Endothelial cell of umbilical vein (primary cell): ENCODE data around the gene NUDT22. TPM values are rescaled to one million over a fixed set of nuclear protein-coding genes. Genes with fewer than 3 reads are reported as not detected.

Experiments used
- BruUV-seq: library from RNA; stranded (reverse); fragments of 400-500 nt; replicated peaks from 2 replicates; lab custom pipeline; 2021; lab: Mats Ljungman, UMichigan
- CTCF ChIA-PET: fragments of 300-600, 350-600 bp; sonication (Branson Sonifier 250); formaldehyde crosslinking; loops from one replicate; lab custom pipeline; 2021; ENCODE audit warnings: antibody characterized with exemption, inconsistent platforms; lab: Charles Lee
- POLR2A ChIA-PET: fragments of 300-600, 350-600 bp; sonication (Branson Sonifier 250); formaldehyde crosslinking; loops from one replicate; lab custom pipeline; 2021; ENCODE audit warnings: antibody characterized with exemption, inconsistent platforms; lab: Charles Lee
- DNase-seq: peaks from one replicate; pipeline ENCODE4 v3.0.0-alpha.2; 2011; ENCODE audit warnings: low read depth, low spot score
- FAIRE-seq: peaks from 2 replicates; lab custom pipeline; 2011; peaks lifted over from hg19 to GRCh38; lab: Jason Lieb, UNC
- H2AFZ ChIP-seq: 2 replicates; pipeline ENCODE4 v1.6.0; 2012; ENCODE audit warnings: low read depth, low read length, control low read depth, inconsistent platforms
- H3K27ac ChIP-seq: 2 replicates; pipeline ENCODE4 v1.5.1; 2011; ENCODE audit warnings: low read depth, mild to moderate bottlenecking, control low read depth, low read length, moderate library complexity; ENCODE audit not compliant: insufficient read depth
- H3K27me3 ChIP-seq, 2 experiments: 2 replicates each; pipeline versions ENCODE4 v1.6.0 to v1.6.1; 2011; ENCODE audit warnings: low read length in 2 of 2, mixed read lengths in 1 of 2; ENCODE audit not compliant: control insufficient read depth in 2 of 2, insufficient read depth in 2 of 2
- H3K36me3 ChIP-seq, 2 experiments: 2 replicates in 1 of 2; 3 replicates in 1 of 2; pipeline ENCODE4 v1.5.1; 2011; ENCODE audit warnings: low read length in 2 of 2, mild to moderate bottlenecking in 1 of 2, moderate library complexity in 1 of 2; ENCODE audit not compliant: control insufficient read depth in 2 of 2, insufficient read depth in 2 of 2; ENCODE audit errors: extremely low read depth in 1 of 2
- H3K4me1 ChIP-seq: 3 replicates; pipeline ENCODE4 v1.5.1; 2011; ENCODE audit warnings: mild to moderate bottlenecking, low read length; ENCODE audit not compliant: control insufficient read depth, insufficient read depth; ENCODE audit errors: extremely low read depth
- H3K4me2 ChIP-seq: 2 replicates; pipeline ENCODE4 v1.6.1; 2011; ENCODE audit warnings: low read length, control low read depth, mixed read lengths; ENCODE audit not compliant: insufficient read depth
- H3K4me3 ChIP-seq, 3 experiments: fragments of 200-600 bp in 1 of 3; sonication (generic), shearing (Covaris generic) in 1 of 3; replicated peaks in 1 of 3; 2 replicates each; pipeline ENCODE4 v1.5.1; 2011 to 2016; ENCODE audit warnings: control low read depth in 3 of 3, low read length in 3 of 3, mild to moderate bottlenecking in 2 of 3, inconsistent platforms in 1 of 3, low read depth in 1 of 3, moderate library complexity in 1 of 3; ENCODE audit not compliant: insufficient read depth in 1 of 3
- H3K79me2 ChIP-seq: 2 replicates; pipeline ENCODE4 v1.6.0; 2012; ENCODE audit warnings: low read length, inconsistent platforms; ENCODE audit not compliant: control insufficient read depth, insufficient read depth
- H3K9ac ChIP-seq: replicated peaks from 2 replicates; pipeline ENCODE3; 2011; ENCODE audit warnings: low read length, control low read depth; ENCODE audit not compliant: insufficient read depth; ENCODE audit errors: extremely low read depth
- H3K9me1 ChIP-seq: replicated peaks from 3 replicates; pipeline ENCODE4 v1.6.0; 2011; ENCODE audit warnings: mild to moderate bottlenecking, low read length; ENCODE audit not compliant: control insufficient read depth, insufficient read depth; ENCODE audit errors: extremely low read depth
- H3K9me3 ChIP-seq: replicated peaks from 2 replicates; pipeline ENCODE4 v1.5.1; 2012; ENCODE audit warnings: low read length, inconsistent platforms; ENCODE audit not compliant: control insufficient read depth, insufficient read depth
- H4K20me1 ChIP-seq: replicated peaks from 2 replicates; pipeline ENCODE3; 2011; ENCODE audit warnings: mild to moderate bottlenecking, low read length; ENCODE audit not compliant: control insufficient read depth, insufficient read depth; ENCODE audit errors: extremely low read depth
- CTCF ChIP-seq, 2 donors: IDR thresholded peaks; 1 replicate in 1 of 2; 2 replicates in 1 of 2; pipeline ENCODE4 v1.5.1; 2011; ENCODE audit warnings: low read length in 2 of 2, mild to moderate bottlenecking in 2 of 2, moderate library complexity in 2 of 2, control low read depth in 1 of 2, inconsistent platforms in 1 of 2, low read depth in 1 of 2; ENCODE audit not compliant: insufficient read depth in 1 of 2; ENCODE audit errors: extremely low read depth in 1 of 2
- EZH2 ChIP-seq: IDR thresholded peaks from 2 replicates; pipeline ENCODE4 v1.6.1; 2012; ENCODE audit warnings: borderline replicate concordance, low read depth, mild to moderate bottlenecking, moderate library complexity, low read length, inconsistent platforms; ENCODE audit not compliant: severe bottlenecking
- FOS ChIP-seq: IDR thresholded peaks from 2 replicates; pipeline ENCODE4 v1.6.1; 2011; ENCODE audit warnings: mild to moderate bottlenecking, low read length, moderate library complexity, borderline replicate concordance; ENCODE audit not compliant: insufficient read depth
- GATA2 ChIP-seq: IDR thresholded peaks from 2 replicates; pipeline ENCODE4 v1.7.0; 2011; ENCODE audit warnings: low read depth, mild to moderate bottlenecking, moderate library complexity, mixed read lengths, low read length; ENCODE audit not compliant: insufficient read length, insufficient read depth
- JUN ChIP-seq: IDR thresholded peaks from 2 replicates; pipeline ENCODE4 v1.6.1; 2011; ENCODE audit warnings: borderline replicate concordance, low read depth; ENCODE audit not compliant: insufficient read length, insufficient read depth
- MAX ChIP-seq: IDR thresholded peaks from 2 replicates; pipeline ENCODE4 v1.6.1; 2011; ENCODE audit not compliant: insufficient read depth, insufficient read length
- MYC ChIP-seq: IDR thresholded peaks from one replicate; pipeline ENCODE4 v1.6.1; 2011; ENCODE audit warnings: mild to moderate bottlenecking, low read depth, low read length
- POLR2A ChIP-seq: IDR thresholded peaks from 2 replicates; pipeline ENCODE4 v1.6.1; 2012; ENCODE audit warnings: low read depth, mild to moderate bottlenecking, control low read depth, low read length
- POLR2AphosphoS5 ChIP-seq: IDR thresholded peaks from 2 replicates; pipeline ENCODE4 v1.6.1; 2012; ENCODE audit warnings: low read depth, mild to moderate bottlenecking, control low read depth, low read length, moderate library complexity; ENCODE audit not compliant: insufficient read depth
- dilution Hi-C: fragments of 300-500 bp; cut with MboI; formaldehyde crosslinking; loops from one replicate; pipeline ENCODE4 v1.15.0; 2019; ENCODE audit warnings: low sequenced_read_pairs; ENCODE audit not compliant: extremely low pct_ligation_motif_present
- intact Hi-C: fragments of 100-400 bp; cut with micrococcal nuclease; formaldehyde crosslinking; loops from one replicate; pipeline ENCODE4 v1.10.0; 2022
- polyA plus RNA-seq, 4 experiments: library from polyadenylated mRNA; depleted of rRNA in 3 of 4; stranded (reverse) in 3 of 4; unstranded in 1 of 4; fragments of >200 nt; gene quantifications; 2 replicates each; pipeline versions ENCODE4 v1.2.1 to v1.2.3, GENCODE V29; 2011 to 2012; ENCODE audit warnings: missing spikeins in 1 of 4
- total RNA-seq: library from RNA; stranded (reverse); gene quantifications from 2 replicates; pipeline ENCODE4 v1.2.3, GENCODE V29; 2021

Gene NUDT22
- total and polyA plus RNA-seq, 2 donors (not counting 3 experiments of a cell fraction or from before 2014, with no cell fraction given): 37.8 to 54.8 TPM

GRCh38 chr11:64208086-64208795, 17.8 kb upstream of the NUDT22 start:
- Histone ChIP-seq H3K27ac (peak overlapping the region; percentile 91), H3K4me1 (peaks cover 34% of the 10 kb centered on the region), H3K9me3 (no peaks in the 10 kb centered on the region), H3K9ac (peak overlapping the region; percentile 71), H2AFZ (no peak overlapping the region), H4K20me1 (no peaks in the 10 kb centered on the region), H3K36me3 (peaks cover 4 to 17% of the 10 kb centered on the region in 2 experiments), H3K9me1 (no peaks in the 10 kb centered on the region), H3K4me3 (peak overlapping the region in 2 of 3 experiments; percentile 18 to 42), H3K4me2 (peak overlapping the region; percentile 75), H3K27me3 (no peaks in the 10 kb centered on the region), H3K79me2 (peaks cover 12% of the 10 kb centered on the region)
- FAIRE-seq (no peak), DNase-seq (no peak)
- ChIA-PET CTCF (interaction anchor here (1.2 to 11.5 kb wide), 7 partner anchors 8 to 145 kb away, joined by 3 to 413 read pairs (median 9); partner anchors contain the start of genes CATSPERZ, DNAJC4, ESRRA and PRDX5), POLR2A (interaction anchor here (0.5 to 1.6 kb wide), 4 partner anchors 10 to 59 kb away, joined by 3 to 12 read pairs (median 5); partner anchors contain the start of genes NUDT22, STIP1 and TRPT1)
- intact Hi-C loops: no loop called here
- no TSS peak for BruUV-seq
- dilution Hi-C loops: no loop called here
- TF ChIP-seq GATA2: no peak
- TF ChIP-seq EZH2: no peak

GRCh38 chr11:64208796-64209562, 17.1 kb upstream of the NUDT22 start:
- Histone ChIP-seq H3K4me3 (no peak overlapping the region), H3K36me3 (peaks cover under 1 to 9% of the 10 kb centered on the region in 2 experiments), H3K4me1 (peaks cover 34% of the 10 kb centered on the region), H2AFZ (no peak overlapping the region), H4K20me1 (no peaks in the 10 kb centered on the region), H3K9ac (no peak overlapping the region), H3K27ac (peak overlapping the region; percentile 91), H3K4me2 (no peak overlapping the region), H3K9me1 (no peaks in the 10 kb centered on the region), H3K9me3 (no peaks in the 10 kb centered on the region), H3K27me3 (no peaks in the 10 kb centered on the region), H3K79me2 (peaks cover 12% of the 10 kb centered on the region)
- FAIRE-seq (no peak), DNase-seq (no peak)
- TF ChIP-seq GATA2: no peak
- TF ChIP-seq EZH2: no peak
- no peak for TF ChIP-seq MAX
- TF ChIP-seq CTCF (IDR thresholded peaks at IDR 0.05; ENCODE audit: extremely low read depth in 1 of 2, insufficient read depth in 1 of 2, low read depth in 1 of 2, low read length in 2 of 2): no peak
- no peak for TF ChIP-seq FOS
- no peak for TF ChIP-seq POLR2A
- TF ChIP-seq JUN: no peak
- no peak for TF ChIP-seq MYC
- TF ChIP-seq POLR2AphosphoS5: no peak
- dilution Hi-C loops: no loop called here
- ChIA-PET CTCF (interaction anchor here (4.9 to 11.5 kb wide), 2 partner anchors 7 to 94 kb away, joined by 40 to 413 read pairs; partner anchors contain the start of genes CATSPERZ and ESRRA), POLR2A (no interaction called here)
- BruUV-seq: no TSS peak
- intact Hi-C loops: no loop called here
